K562 (cell line): ENCODE data around the gene TMTC2. TPM values are rescaled to one million over a fixed set of nuclear protein-coding genes. Genes with fewer than 3 reads are reported as not detected.

ENCODE experiments used
- ATAC-seq: fragments of 200-7000 bp; cut with Tn5 transposase; 3 replicates; pipeline ENCODE4 v1.9.1; 2020; ENCODE audit warnings: moderate library complexity
- BruUV-seq: library from RNA; stranded (reverse); fragments of 400-500 nt; replicated peaks from 2 replicates; lab custom pipeline; 2021; lab: Mats Ljungman, UMichigan
- CTCF ChIA-PET: fragments of 300-600 bp; formaldehyde crosslinking; extraction: SDS; loops from one replicate; lab custom pipeline; 2021; ENCODE audit warnings: low intra/inter-chr PET ratio; lab: Yijun Ruan, JAX
- POLR2A ChIA-PET: fragments of 300-600, 350-650 bp; sonication (Branson Sonifier 250); formaldehyde crosslinking; extraction: SDS; loops from one replicate; lab custom pipeline; 2021; ENCODE audit warnings: antibody characterized with exemption, inconsistent platforms; lab: Yijun Ruan, JAX
- DNase-seq, 4 experiments: peaks; one replicate each; pipeline versions ENCODE4 v3.0.0 to v3.0.0-alpha.2; 2011 to 2018; ENCODE audit warnings: low spot score in 3 of 4, mixed read lengths in 3 of 4; ENCODE audit errors: extremely low read depth in 1 of 4
- FAIRE-seq: peaks from 2 replicates; lab custom pipeline; 2011; peaks lifted over from hg19 to GRCh38; lab: Jason Lieb, UNC
- H2AFZ ChIP-seq: 2 replicates; pipeline ENCODE4 v1.6.0; 2011; ENCODE audit warnings: low read depth, low read length, control low read depth, inconsistent platforms
- H3K27ac ChIP-seq: fragments of 200-600 bp; 3 replicates; pipeline ENCODE4 v1.8.0; 2011; ENCODE audit warnings: low read depth, mild to moderate bottlenecking, control low read depth, inconsistent platforms, low read length, moderate library complexity, mixed read lengths; ENCODE audit errors: extremely low read depth
- H3K27me3 ChIP-seq, 2 experiments: fragments of 300-600 bp in 1 of 2; 2 replicates in 1 of 2; 3 replicates in 1 of 2; pipeline versions ENCODE4 v1.6.0 to v1.8.0; 2011; ENCODE audit warnings: inconsistent platforms in 2 of 2, low read length in 2 of 2, mild to moderate bottlenecking in 1 of 2, mixed read lengths in 1 of 2, moderate library complexity in 1 of 2; ENCODE audit not compliant: control insufficient read depth in 2 of 2, insufficient read depth in 2 of 2
- H3K36me3 ChIP-seq: fragments of 300-600 bp; 3 replicates; pipeline ENCODE4 v1.8.0; 2011; ENCODE audit warnings: mild to moderate bottlenecking, low read length, inconsistent platforms; ENCODE audit not compliant: control insufficient read depth, insufficient read depth
- H3K4me1 ChIP-seq, 2 experiments: fragments of 200-600 bp in 1 of 2; replicated peaks in 1 of 2; 2 replicates in 1 of 2; 3 replicates in 1 of 2; pipeline versions ENCODE4 v1.5.1 to v1.8.0; 2011; ENCODE audit warnings: inconsistent platforms in 2 of 2, low read length in 2 of 2, mild to moderate bottlenecking in 1 of 2, mixed read lengths in 1 of 2, moderate library complexity in 1 of 2; ENCODE audit not compliant: control insufficient read depth in 2 of 2, insufficient read depth in 2 of 2
- H3K4me2 ChIP-seq: 2 replicates; pipeline ENCODE4 v1.6.1; 2011; ENCODE audit warnings: low read length, control low read depth, inconsistent platforms, mixed read lengths; ENCODE audit not compliant: insufficient read depth
- H3K4me3 ChIP-seq: fragments of 200-600 bp; sonication (generic), shearing (Covaris generic); 2 replicates; pipeline ENCODE4 v1.5.1; 2016; ENCODE audit warnings: control low read depth, inconsistent platforms
- H3K79me2 ChIP-seq: fragments of 200-600 bp; 3 replicates; pipeline ENCODE4 v1.8.0; 2011; ENCODE audit warnings: low read length, inconsistent platforms; ENCODE audit not compliant: control insufficient read depth, insufficient read depth
- H3K9ac ChIP-seq, 2 experiments: 2 replicates each; pipeline versions ENCODE4 v1.6.0 to v1.6.1; 2011; ENCODE audit warnings: low read depth in 2 of 2, low read length in 2 of 2, control low read depth in 1 of 2, inconsistent platforms in 1 of 2, mild to moderate bottlenecking in 1 of 2, mixed read lengths in 1 of 2; ENCODE audit not compliant: insufficient read depth in 1 of 2
- H3K9me1 ChIP-seq: one replicate; pipeline ENCODE4 v1.6.0; 2011; ENCODE audit warnings: inconsistent platforms, mild to moderate bottlenecking, low read length, moderate library complexity; ENCODE audit not compliant: control insufficient read depth, insufficient read depth
- H3K9me3 ChIP-seq: replicated peaks from 2 replicates; pipeline ENCODE4 v1.5.1; 2011; ENCODE audit warnings: low read depth, low read length, inconsistent platforms; ENCODE audit not compliant: control insufficient read depth, insufficient read depth
- H4K20me1 ChIP-seq: replicated peaks from 2 replicates; pipeline ENCODE4 v1.6.1; 2011; ENCODE audit warnings: low read length, inconsistent platforms, mixed read lengths; ENCODE audit not compliant: control insufficient read depth, insufficient read depth
- DDX20 ChIP-seq: fragments of 450-650 bp; IDR thresholded peaks from 2 replicates; pipeline ENCODE4 v1.6.1; 2016; ENCODE audit warnings: missing genetic modification characterization, low read depth, mild to moderate bottlenecking, missing compliant biosample characterization, moderate library complexity
- EP300 ChIP-seq: IDR thresholded peaks from 2 replicates; pipeline ENCODE4 v1.6.1; 2012; ENCODE audit warnings: low read length, improper control_type of control experiment
- GTF2A2 ChIP-seq: IDR thresholded peaks from 2 replicates; pipeline ENCODE4 v1.6.1; 2016; ENCODE audit warnings: mild to moderate bottlenecking, missing genetic modification characterization, missing compliant biosample characterization
- HNRNPUL1 ChIP-seq: fragments of 200-400 bp; formaldehyde crosslinking; IDR thresholded peaks from 2 replicates; pipeline ENCODE4 v1.6.1; 2017; ENCODE audit warnings: low read length
- ILK ChIP-seq: fragments of 450-650 bp; IDR thresholded peaks from 2 replicates; pipeline ENCODE4 v1.6.1; 2016; ENCODE audit warnings: missing genetic modification characterization, low read depth, mild to moderate bottlenecking, missing compliant biosample characterization, moderate library complexity, borderline replicate concordance
- MCM2 ChIP-seq: fragments of 450-650 bp; IDR thresholded peaks from 2 replicates; pipeline ENCODE4 v1.6.1; 2017; ENCODE audit warnings: low read depth, mild to moderate bottlenecking
- NR2C1 ChIP-seq, 2 experiments: fragments of 450-650 bp; IDR thresholded peaks; 2 replicates each; pipeline ENCODE4 v1.6.1; 2017; ENCODE audit warnings: mild to moderate bottlenecking in 2 of 2, antibody characterized with exemption in 1 of 2, inconsistent platforms in 1 of 2, missing compliant biosample characterization in 1 of 2, missing genetic modification characterization in 1 of 2
- ZFP36 ChIP-seq: fragments of 150-350 bp; IDR thresholded peaks from 2 replicates; pipeline ENCODE4 v1.6.1; 2018; ENCODE audit warnings: low read length, low read depth; ENCODE audit not compliant: partially characterized antibody
- WGBS: fragments of 100-300 bp; shearing (Covaris generic); methylation state at CpG from one replicate; pipeline ENCODE4 v1.1.6; 2016; ENCODE audit warnings: low coverage, mixed read lengths; ENCODE audit not compliant: insufficient coverage; ENCODE audit errors: missing lambda C conversion rate; 5-methylcytosine and 5-hydroxymethylcytosine counted together
- in situ Hi-C: fragments of 300-500 bp; cut with MboI; formaldehyde crosslinking; loops from 4 replicates; pipeline ENCODE4 v1.15.0; 2018; ENCODE audit warnings: inconsistent platforms, mixed read lengths
- intact Hi-C: fragments of 100-400 bp; cut with micrococcal nuclease; formaldehyde crosslinking; loops from 2 replicates; pipeline ENCODE4 v1.14.2; 2022
- polyA plus RNA-seq, 8 experiments: library from polyadenylated mRNA; depleted of rRNA in 4 of 8; stranded (reverse) in 5 of 8; unstranded in 3 of 8; fragments of >200 nt; fragmentation: Nextera tagmentation in 2 of 8; fragmentation: Illumina TruSeq in 1 of 8; extraction: Ambion mirVana in 2 of 8; extraction: Trizol in 1 of 8; gene quantifications; 2 replicates each; pipeline versions ENCODE4 v1.2.1 to v1.2.3, GENCODE V29; 2011 to 2014; ENCODE audit warnings: inconsistent platforms in 1 of 8, missing spikeins in 1 of 8
- total RNA-seq, 7 experiments: library from RNA; depleted of rRNA in 6 of 7; stranded (reverse); fragments of >200 nt in 6 of 7; fragmentation: Illumina TruSeq in 2 of 7; extraction: Trizol in 2 of 7; gene quantifications; 2 replicates each; pipeline versions ENCODE4 v1.2.1 to v1.2.3, GENCODE V29; 2011 to 2021; ENCODE audit warnings: low replicate concordance in 1 of 7
- TF ChIP-seq, protein P1 (sequence below): sonication (generic); formaldehyde crosslinking; IDR thresholded peaks from 2 replicates; pipeline ENCODE4 v1.8.1; 2023; ENCODE audit warnings: mild to moderate bottlenecking, missing genetic modification reagents
- TF ChIP-seq, protein P2 (sequence below): fragments of 250-450 bp; sonication (Bioruptor Pico); IDR thresholded peaks from 2 replicates; pipeline ENCODE4 v1.5.1; 2021; ENCODE audit warnings: mild to moderate bottlenecking

TMTC2 gene
- total and polyA plus RNA-seq, 9 of the 15 experiments (the other 6 are each of a cell fraction or from before 2014, with no cell fraction given): 0.29 to 1.1 (median 0.55) TPM

DNA sequence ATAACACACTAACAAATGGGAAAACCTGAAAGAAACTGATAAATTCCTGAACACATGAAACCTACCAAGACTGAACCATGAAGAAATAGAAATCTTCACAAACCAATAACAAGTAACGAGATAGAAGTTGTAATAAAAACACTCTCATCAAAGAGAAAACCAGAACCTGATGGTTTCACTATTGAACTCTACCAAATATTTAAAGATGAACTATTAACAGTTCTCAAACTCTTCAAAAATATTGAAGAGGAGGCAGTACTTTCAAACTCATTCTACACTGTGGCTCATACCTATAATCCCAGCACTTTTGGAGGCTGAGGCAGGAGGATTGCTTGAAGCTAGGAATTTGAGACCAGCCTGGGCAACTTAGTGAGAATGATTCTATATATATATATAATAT lies 48.4 kb upstream of the TMTC2 start:
- Histone ChIP-seq H3K4me2 (no peak overlapping the region), H3K4me1 (no peaks in the 10 kb centered on the region), H3K9me3 (no peaks in the 10 kb centered on the region), H4K20me1 (no peaks in the 10 kb centered on the region), H3K36me3 (no peaks in the 10 kb centered on the region), H3K4me3 (no peak overlapping the region), H3K27me3 (no peaks in the 10 kb centered on the region), H3K79me2 (no peaks in the 10 kb centered on the region), H2AFZ (no peak overlapping the region), H3K9me1 (no peaks in the 10 kb centered on the region), H3K9ac (no peak overlapping the region), H3K27ac (no peak overlapping the region)
- CTCF ChIA-PET: no interaction called here
- no peak for ATAC-seq
- FAIRE-seq: no peak
- no peak for DNase-seq
- WGBS: 0% methylated on average over 1 of the region's 1 CpG
- intact Hi-C loops (no loop called here), in situ Hi-C loops (no loop called here)
- POLR2A ChIA-PET: no interaction called here
- BruUV-seq: no TSS peak
- TF ChIP-seq EP300 (no peak), GTF2A2 (tag) (no peak), MCM2 (no peak), ZFP36 (no peak), NR2C1 (IDR thresholded peaks at IDR 0.05) (no peak), NR2C1 (tag; IDR thresholded peaks at IDR 0.05) (no peak), DDX20 (tag) (no peak), ILK (tag) (no peak), HNRNPUL1 (no peak)
- TF ChIP-seq, protein P1, sequence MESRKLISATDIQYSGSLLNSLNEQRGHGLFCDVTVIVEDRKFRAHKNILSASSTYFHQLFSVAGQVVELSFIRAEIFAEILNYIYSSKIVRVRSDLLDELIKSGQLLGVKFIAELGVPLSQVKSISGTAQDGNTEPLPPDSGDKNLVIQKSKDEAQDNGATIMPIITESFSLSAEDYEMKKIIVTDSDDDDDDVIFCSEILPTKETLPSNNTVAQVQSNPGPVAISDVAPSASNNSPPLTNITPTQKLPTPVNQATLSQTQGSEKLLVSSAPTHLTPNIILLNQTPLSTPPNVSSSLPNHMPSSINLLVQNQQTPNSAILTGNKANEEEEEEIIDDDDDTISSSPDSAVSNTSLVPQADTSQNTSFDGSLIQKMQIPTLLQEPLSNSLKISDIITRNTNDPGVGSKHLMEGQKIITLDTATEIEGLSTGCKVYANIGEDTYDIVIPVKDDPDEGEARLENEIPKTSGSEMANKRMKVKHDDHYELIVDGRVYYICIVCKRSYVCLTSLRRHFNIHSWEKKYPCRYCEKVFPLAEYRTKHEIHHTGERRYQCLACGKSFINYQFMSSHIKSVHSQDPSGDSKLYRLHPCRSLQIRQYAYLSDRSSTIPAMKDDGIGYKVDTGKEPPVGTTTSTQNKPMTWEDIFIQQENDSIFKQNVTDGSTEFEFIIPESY (CRISPR knock-in tag): no peak
- TF ChIP-seq, protein P2, sequence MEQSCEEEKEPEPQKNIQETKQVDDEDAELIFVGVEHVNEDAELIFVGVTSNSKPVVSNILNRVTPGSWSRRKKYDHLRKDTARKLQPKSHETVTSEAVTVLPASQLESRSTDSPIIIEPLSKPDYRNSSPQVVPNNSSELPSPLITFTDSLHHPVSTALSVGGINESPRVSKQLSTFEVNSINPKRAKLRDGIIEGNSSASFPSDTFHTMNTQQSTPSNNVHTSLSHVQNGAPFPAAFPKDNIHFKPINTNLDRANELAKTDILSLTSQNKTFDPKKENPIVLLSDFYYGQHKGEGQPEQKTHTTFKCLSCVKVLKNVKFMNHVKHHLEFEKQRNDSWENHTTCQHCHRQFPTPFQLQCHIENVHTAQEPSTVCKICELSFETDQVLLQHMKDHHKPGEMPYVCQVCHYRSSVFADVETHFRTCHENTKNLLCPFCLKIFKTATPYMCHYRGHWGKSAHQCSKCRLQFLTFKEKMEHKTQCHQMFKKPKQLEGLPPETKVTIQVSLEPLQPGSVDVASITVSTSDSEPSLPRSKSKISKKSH: no peak
- TF ChIP-seq, all 486 proteins: peak for 0
